Stimulated activated CD4-positive, alpha-beta T cell treated with anti-CD3 and anti-CD28 coated beads, Interleukin-2, amount 100 ng/mL, for 4 hours (primary cell): ENCODE measurements around the gene SNAP25.

Source experiments
- DNase-seq: peaks from one replicate; pipeline ENCODE4 v3.0.0-alpha.2; 2020; ENCODE audit warnings: low read depth

SNAP25 gene

DNA sequence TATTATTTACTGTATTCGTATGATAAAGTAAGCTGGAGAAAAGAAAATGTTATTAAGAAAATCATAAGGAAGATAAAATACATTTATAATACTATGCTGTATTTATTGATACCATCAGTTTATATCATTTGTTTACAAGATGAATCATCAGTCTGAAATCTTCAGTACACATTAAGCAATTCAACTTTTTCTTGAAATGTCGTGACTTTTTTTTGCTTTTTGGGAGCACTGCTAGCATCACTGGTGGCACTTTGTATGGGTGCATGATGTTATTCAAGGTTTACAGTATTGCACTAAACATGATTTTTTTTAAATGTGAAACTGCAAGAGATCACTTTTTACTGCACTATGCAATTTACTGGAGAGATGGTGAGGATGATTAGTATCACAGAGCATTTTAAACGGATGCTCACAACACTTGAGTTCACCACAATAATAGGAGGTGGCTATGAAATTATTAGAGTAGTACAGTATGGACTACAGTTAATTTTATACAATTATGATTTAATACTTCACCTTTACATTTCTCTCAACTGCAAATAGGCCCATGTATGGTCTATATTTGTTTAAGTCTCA, 85.9 kb downstream of the SNAP25 start:
- no peak for DNase-seq

DNA sequence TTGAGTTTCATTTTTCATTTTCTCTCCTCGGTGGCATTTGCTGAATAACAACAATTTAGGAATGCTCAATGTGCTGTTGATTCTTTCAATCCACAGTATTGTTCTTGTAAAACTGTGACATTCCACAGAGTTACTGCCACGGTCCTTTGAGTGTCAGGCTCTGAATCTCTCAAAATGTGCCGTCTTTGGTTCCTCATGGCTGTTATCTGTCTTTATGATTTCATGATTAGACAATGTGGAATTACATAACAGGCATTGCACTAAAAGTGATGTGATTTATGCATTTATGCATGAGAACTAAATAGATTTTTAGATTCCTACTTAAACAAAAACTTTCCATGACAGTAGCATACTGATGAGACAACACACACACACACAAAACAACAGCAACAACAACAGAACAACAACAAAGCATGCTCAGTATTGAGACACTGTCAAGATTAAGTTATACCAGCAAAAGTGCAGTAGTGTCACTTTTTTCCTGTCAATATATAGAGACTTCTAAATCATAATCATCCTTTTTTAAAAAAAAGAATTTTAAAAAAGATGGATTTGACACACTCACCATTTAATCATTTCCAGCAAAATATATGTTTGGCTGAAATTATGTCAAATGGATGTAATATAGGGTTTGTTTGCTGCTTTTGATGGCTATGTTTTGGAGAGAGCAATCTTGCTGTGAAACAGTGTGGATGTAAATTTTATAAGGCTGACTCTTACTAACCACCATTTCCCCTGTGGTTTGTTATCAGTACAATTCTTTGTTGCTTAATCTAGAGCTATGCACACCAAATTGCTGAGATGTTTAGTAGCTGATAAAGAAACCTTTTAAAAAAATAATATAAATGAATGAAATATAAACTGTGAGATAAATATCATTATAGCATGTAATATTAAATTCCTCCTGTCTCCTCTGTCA, 88.1 kb downstream of the SNAP25 start:
- no peak for DNase-seq

DNA sequence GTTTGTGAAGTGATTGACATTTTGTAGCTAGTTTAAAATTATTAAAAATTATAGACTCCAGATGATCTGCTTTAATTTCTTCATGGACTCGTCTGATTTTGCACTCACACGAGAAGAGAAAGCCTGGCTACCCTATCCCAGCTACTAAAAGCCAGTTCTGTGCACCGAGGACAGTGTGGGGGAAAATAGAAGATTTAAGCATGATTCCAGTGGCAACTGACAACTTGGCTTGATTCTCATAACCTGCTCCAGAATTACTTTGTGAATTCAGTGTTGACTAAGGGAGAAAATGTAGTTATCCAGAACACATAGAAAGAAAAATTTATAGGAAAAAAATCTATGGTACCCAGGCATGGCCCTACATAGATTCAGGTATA, 88.7 kb downstream of the SNAP25 start:
- DNase-seq, result no peak

DNA sequence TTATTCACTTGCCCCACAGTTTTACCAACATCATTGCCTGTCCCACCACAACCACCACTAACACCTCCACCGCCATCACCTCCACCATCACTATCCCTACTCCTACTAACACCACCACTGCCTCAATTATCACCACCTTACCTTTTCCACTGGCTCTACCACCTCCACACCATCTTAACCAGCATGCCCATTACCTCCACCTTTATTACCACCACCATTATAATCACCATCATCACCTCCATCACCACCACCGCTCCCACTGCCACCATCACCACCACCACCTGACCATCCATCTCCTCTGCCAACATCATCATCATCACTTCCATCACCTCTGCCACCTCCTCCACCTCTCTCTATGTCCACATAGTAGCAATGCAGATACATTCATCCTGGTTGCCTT, 90.0 kb downstream of the SNAP25 start:
- no peak for DNase-seq

DNA sequence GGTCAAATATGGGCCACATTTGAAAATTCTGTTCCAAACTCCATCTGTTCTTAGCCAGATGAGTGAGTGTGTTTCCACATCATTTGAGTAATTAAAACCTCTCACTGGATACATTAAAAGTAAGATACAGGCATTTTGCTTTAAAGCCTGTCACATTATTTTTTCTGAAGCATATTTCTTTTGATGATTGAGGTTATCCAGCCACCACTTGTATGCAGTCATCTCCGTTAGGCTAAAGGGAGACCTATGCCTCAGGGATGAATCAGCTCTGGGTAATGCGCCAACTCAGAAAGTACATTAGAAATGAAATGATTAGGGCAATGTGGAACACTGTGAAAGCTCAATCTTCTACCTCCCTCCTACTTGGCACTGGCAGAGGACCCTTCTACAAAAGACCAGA, 90.7 kb downstream of the SNAP25 start:
- DNase-seq, result no peak

DNA sequence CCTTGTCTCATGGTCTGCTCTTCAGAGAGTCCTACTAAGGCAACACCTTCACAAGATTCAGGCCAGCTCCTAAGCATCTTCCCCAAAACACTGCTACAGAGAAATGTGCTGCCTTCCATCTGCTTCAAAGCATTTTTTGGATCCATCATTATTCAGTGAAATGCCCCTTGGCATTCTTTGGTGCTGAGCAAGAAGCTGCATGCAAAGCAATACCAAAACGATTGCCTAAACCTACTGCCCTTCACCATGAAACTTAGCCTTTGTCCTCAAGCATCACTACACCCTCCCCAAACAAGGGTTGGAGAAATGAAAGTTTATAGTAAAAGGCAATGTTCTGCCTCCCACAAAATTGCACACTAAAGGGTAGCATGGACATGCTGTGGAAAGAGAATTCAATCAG, 93.5 kb downstream of the SNAP25 start:
- no peak for DNase-seq

DNA sequence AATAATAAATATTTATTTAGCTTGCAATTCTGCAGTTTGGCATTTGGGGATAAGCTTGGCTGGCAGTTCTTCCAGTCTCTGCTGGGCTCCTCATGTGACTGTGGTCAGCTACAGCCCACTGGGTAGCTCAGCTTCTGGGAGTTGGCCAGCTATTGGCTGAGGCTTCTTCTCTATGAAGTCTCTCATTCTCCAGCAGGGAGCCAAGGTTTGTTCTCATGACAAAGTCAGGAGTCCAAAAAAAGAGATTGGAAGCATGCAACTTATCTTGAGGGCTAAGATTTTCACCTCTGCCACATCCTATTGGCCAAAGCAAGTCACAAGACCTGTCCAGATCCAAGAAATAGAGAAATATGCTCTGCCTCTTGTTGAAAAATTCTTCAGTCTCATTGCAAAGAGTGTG, 94.6 kb downstream of the SNAP25 start:
- DNase-seq, result no peak

DNA sequence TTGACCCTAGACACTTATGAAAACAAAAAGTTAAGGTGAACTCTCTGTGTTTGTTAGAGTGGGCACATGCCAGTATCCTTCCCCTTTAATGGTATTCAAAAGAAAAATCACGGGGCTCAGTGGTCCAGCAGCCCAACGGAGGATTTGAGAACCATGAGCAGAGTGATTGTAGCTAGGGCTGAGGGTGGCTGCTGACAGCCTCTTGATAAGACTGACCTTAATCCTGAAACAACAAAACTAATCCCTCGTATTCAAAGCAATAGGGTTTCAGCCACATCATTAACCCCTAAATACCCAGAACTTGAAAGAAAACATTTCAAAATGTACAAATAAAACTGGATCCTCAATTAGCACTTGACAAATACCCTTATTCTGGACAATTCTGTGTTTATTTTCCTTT, 95.1 kb downstream of the SNAP25 start:
- DNase-seq, result no peak

DNA sequence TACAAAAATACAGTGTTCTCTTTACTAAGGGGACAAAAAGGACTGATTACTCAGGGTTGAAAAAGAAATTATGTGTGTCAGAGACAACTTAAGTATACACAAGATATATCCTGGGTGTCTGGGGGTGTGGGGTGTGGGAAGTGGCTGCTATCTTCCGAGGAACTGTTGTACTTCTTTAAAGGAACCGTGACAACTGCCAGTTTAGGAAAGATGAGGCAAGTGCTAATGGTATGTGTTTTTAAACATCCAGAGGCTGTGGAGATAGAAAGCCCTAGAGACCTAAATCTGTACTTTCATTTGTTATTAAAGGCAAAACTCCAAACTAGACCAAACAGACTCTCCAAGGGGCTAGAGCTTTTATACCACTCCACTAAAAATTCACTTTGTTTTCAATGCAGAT, 95.6 kb downstream of the SNAP25 start:
- no peak for DNase-seq

DNA sequence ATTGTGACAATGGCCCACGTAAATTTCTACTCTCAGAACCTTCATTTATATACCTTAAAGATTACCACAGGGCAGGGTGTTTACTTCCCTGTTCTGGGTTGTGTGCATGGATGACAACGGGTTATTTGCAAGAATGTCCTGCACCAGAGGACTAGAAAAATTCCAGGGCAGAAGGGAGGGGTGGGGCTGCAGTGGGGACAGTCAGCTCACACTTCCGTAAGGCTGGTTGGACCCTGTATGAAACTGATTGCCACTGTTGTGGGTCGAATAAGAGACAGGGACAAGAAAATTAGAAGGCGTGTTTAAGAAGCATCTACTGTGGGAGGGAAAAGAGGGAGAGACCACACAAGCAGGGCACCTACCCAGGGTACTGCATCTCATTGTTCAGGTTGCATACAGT, 96.5 kb downstream of the SNAP25 start:
- no peak for DNase-seq

DNA sequence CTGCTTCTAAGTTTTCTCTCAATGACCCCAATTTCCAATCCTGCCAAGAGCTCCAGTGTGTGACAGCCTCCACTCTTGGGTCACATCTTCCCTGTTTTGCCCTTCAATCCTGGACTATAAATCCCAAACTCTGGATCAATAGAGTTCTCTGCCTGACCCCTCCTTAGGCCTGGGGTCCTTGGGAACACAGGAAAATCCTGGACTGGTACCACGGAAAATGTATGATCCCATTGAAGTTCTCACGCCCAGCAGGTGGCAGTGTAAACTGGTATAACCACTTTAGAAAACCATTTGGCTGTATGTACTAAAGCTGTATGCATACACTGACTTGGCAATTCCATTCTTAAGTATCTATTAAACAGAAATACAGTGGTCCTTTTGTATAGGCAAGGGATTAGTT, 98.0 kb downstream of the SNAP25 start:
- DNase-seq, result no peak

DNA sequence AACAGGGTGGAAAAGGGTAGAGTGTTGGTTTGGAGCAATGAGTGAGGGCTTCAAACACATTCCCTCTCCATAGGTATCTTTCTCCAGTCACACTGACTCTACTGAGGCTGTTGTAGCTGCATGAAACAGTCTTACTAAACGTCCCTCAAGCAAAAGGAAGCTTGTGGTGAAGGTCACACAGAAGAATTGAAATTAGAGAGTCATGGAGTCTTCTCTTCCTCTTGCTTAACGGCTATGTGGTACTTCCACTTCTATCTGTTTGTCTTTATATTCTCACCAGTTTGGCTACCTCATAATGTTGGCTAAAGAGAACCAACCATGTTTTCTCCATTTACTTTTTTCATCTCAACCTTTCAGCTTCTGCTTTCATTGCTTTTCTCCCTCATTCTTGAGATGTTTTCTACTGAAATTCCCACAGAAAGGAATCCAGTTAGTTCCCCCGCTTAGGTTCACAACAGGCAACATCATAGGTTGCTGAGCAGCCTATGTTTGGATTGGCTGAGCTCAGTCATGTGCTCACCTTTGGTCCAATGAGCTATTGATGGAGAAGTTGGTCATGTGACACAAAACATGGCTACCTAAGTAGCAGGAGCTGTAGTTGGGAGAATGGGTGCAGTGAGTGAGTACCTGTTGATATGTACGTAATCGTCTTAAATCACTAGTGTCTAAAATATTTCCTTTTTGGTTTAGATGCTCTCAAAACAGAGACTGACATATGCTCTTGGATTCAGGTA, 99.8 kb downstream of the SNAP25 start:
- DNase-seq, result no peak

DNA sequence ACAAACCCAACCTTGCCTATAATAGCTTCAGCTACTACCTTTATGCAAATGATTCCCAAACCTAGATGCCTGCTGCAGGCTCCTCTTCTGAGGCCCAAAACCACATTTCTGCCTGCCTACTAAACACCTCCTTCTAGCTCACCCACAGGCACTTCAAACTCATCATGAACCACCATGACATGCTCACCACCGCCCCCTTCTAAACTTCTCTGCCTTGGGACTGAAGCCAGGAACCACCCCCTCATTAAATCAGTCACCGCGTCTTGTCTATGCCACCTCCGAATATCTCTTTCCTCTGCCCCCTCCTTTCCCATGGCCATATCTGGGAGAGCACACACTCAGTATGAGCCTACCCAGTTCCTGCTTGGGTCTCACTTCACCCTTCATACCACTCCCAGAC, 101.2 kb downstream of the SNAP25 start:
- no peak for DNase-seq

DNA sequence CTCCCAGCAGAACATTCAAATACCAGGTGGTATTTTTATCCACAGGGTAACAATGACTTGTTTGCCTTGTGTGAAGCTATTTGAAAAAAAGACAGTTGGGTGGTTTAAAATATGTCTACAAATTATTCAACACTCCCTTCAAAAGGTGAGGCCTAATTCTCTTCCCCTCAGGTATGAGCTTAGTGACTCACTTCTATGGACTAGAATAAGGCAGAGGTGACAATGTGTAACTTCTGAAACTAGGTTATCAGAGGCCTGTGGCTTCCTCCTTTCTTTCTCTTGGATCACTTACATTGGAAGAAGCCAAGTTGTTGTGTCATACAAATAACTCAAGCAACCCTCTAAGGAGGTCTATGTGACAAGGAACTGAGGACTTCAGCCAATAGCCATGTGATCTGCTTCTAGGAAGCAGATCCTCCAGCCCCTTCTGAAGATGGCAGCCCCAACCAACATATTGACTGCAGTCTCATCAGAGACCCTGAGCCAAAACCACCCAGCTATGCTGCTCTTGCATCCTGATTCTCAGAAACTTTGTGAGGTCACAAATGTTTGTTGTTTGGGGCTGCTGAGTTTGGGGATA, 102.6 kb downstream of the SNAP25 start:
- no peak for DNase-seq

DNA sequence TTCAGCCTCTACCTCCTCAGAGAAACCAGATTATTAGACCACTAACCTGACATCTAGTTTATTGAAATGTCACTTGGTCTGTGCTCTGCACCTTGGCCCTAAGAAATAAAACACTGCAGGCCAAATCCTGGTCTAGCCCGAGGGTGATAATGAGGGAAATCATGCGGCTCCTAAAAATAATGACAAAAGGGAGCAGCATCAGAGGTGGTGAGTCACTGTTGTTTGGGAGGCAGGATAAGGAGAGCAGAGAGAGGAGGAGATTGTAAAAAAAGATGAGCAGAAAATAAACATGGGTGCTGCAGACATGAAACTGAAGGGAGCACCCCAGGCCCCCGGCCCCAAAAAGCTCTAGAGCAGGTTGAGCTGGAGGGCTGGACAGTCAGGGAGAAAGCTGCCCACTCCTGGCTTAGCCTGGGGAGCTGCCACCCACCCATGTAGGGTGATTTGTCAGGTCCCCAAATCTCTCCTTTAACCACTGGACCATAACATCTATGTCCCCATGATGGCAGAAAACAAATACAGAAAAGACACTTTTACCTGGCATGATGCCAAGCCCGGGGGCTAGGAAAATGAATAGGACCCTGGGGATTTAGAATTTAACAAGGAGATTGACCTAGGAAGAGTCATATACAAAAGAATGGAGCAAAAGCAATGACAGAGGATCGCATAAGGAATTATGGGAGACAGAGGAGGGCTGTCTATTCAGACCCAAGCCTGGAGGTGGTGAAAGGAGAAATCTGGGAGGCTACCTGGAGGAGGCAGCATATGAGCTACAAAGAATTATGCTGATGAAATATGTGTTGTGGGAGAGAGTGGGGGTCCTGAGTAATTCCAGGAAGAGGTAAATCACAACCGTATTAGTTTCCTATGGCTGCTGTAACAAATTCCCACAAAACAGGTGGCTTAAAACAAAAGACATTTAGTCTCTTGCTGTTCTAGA, 103.7 kb downstream of the SNAP25 start:
- DNase-seq, result no peak

DNA sequence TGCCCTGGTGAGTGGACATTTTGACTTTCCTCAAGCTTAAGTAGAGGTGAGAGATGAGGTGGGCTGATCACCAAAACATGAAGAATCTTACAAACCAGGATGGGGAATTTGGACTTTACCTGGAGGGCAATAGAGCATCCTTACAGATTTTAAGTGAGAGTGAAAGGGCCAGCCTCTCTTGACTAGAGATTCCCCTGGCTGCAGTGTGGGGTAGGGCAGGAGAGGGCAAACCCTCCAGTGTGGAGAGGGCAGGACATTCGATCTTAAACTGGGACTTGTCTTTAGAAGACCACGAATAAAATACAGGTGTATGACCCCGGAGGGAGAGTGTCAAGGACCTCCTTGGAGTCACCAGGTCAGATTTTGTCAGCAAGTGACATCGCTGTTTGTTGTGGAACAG, 105.1 kb downstream of the SNAP25 start:
- DNase-seq, result no peak

DNA sequence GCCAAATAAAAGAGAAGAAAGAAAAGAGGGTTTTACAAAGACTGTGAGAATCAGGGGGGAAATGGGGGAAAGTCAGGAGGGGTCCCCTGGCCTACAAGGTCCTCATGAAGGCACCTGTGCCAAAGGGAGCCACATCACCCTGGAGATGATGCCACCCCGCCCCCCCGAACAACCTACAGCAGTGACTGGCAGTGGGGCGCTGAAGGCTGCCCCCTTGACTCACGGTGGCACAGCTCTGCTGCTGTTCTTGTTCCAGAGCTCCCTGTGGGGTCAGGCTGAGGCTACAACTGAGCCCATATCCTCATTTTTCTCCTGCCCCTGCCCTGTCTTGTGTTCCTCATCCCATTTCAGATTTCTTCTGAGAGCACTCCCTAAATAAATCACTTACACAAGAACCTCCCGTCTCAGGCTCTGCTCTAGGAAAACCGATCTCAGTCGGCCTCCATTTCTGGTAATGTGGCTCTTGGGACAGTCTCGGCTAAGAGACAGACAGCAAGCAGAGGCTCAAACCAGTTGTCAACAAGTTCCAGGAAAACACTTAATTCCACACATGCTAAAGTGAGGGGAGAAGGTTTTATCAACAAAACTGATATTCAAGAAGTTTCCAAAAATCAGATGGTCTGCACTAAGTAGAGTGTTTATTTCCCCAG, 105.7 kb downstream of the SNAP25 start:
- no peak for DNase-seq

DNA sequence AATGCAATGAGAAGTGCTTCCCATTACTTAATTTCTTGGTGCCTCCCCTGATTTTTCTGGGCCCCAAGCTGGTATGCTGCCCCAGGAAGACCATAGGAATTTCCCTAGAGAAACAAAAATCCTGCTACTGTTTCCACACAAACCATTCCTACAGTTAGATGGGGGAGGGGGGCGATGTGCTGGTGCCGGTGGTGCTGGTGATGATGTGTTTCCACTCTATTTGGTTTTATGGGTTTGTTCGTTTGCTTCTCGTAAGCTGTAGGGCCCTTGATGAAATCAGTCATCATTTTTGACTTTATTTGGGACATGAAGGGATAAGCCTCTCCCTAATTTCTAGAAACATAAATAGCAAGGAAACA, 110.2 kb downstream of the SNAP25 start:
- DNase-seq, result no peak

DNA sequence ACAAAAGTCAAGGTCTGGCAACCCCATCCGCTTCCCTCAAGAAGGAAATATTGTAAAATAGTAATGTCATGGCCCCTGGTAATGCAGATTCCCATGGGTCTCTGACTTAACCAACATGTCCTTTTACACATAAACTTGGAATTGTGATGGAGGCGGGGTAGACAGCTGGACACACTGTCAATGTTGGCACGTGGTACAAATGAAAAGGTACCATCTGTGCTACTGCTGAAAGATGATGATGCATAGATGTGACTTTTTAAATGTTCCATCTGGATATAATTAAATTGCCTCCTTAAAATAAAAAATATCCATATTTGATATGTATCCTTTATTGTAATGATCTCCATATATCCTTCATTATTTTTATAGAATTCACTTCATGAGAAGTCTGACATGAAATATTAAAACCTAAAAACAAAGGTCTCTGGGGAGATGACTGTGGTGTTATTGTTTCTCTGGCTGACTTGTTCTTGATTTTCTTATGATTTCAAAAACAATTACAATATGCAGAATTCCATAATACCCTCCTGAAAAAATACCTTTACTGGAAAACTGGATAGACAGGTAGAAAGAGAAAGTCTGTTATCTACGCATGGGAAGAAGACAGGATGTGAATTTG, 110.9 kb downstream of the SNAP25 start:
- no peak for DNase-seq

DNA sequence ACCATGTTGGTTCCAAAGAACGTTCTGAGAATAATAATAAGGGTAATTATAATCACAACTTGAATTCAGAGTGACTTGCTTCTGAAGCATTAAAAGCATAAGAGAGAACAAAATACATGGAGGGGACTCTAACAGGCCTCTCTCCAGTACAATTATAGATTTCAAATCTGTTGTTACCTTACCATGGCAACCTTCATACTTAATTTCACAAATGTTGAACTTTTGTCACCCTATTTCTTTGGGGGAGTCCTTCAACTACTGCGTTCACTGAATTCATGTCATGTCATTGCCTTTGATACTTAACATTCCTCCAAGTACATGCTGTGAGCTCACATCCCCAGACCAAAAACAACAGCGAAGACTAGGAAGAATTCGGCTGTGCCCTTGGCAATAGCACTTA, 111.4 kb downstream of the SNAP25 start:
- DNase-seq, result no peak
